Mucosa of stomach (tissue), 1 donor: ENCODE data around the gene SLC25A4.

Experiments used
- H3K27me3 ChIP-seq: one replicate; pipeline ENCODE4 v1.7.0; 2013; ENCODE audit warnings: mild to moderate bottlenecking, low read length; ENCODE audit not compliant: control insufficient read depth, insufficient read depth
- H3K36me3 ChIP-seq: one replicate; pipeline ENCODE4 v1.7.0; 2013; ENCODE audit warnings: low read length; ENCODE audit not compliant: control insufficient read depth, insufficient read depth
- H3K4me1 ChIP-seq: one replicate; pipeline ENCODE4 v1.7.0; 2013; ENCODE audit warnings: mild to moderate bottlenecking, low read length; ENCODE audit not compliant: control insufficient read depth, insufficient read depth
- H3K4me3 ChIP-seq: one replicate; pipeline ENCODE4 v1.7.0; 2013; ENCODE audit warnings: low read length
- H3K9ac ChIP-seq: one replicate; pipeline ENCODE4 v1.7.0; 2013; ENCODE audit warnings: mild to moderate bottlenecking, low read length, moderate library complexity
- H3K9me3 ChIP-seq: one replicate; pipeline ENCODE4 v1.7.0; 2013; ENCODE audit warnings: mild to moderate bottlenecking, low read length, moderate library complexity; ENCODE audit not compliant: control insufficient read depth
- donor health status: Pancreatic carcinoma.

The SLC25A4 gene

DNA sequence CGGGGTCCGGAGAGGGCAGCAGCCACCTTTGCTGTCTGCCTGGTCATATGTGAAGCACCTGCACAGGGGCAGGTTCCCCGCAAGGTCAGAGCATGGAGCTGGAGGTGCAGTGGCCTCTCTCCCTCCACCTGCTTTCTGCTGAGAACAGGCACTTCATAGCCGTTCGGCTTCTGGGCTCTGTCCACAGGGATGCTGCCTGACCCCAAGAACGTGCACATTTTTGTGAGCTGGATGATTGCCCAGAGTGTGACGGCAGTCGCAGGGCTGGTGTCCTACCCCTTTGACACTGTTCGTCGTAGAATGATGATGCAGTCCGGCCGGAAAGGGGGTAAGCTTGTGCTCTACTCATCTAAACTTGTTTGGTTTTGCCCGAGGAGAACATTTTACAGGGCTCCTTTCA, 2.5 kb downstream of the SLC25A4 start:
- Histone ChIP-seq H3K4me3 (no peak overlapping the region), H3K4me1 (peaks cover 11% of the 10 kb centered on the region), H3K9ac (no peak overlapping the region)

DNA sequence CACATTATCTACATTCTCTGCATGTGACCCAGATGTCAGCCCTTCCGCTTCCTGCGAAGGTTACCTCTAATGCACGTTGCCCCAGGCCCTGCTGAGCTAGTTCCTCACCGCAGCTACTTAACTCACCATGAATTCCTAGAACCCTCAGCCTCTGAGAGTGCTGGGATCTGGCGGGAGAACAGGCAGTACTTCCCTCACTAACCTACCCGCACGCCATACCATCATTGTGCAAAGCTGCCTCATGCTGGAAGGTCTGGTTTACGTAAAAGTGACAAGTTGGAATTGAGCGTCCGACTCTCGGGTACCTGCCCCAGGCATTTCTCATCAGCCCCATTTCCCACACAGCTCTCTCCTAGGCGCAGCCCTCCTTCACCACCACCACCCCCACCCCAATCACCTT, 6.3 kb downstream of the SLC25A4 start:
- no peaks in the 10 kb centered on the region for H3K27me3 ChIP-seq
- H3K9me3 ChIP-seq, result no peaks in the 10 kb centered on the region
- no peak overlapping the region for H3K9ac ChIP-seq
- H3K4me3 ChIP-seq, result no peak overlapping the region
- H3K4me1 ChIP-seq, result peaks cover 7% of the 10 kb centered on the region
- no peaks in the 10 kb centered on the region for H3K36me3 ChIP-seq

More for the DNA sequence above, 2.5 kb downstream of the SLC25A4 start:
- H3K36me3 ChIP-seq, result no peaks in the 10 kb centered on the region
- no peaks in the 10 kb centered on the region for H3K27me3 ChIP-seq
- no peaks in the 10 kb centered on the region for H3K9me3 ChIP-seq

DNA sequence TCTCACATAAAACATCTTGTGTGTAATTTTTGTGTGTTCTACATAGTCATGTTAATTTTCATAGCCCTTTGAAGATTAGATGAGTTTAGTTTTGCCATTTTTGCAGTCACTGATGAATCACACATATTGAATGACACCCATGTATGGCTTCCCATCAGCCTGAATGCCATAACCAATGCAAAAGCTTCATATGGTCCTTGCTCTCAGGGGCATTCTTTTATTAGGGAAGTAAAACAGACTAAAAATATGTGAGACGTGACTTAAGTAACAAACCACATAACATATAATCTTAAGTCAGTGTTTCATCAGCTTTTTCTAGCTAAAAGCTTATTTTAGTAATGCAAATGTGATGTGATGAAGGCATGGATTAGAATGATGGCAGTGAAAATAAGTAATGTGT, 8.2 kb downstream of the SLC25A4 start:
- Histone ChIP-seq H3K27me3 (no peaks in the 10 kb centered on the region), H3K4me3 (no peak overlapping the region), H3K4me1 (no peaks in the 10 kb centered on the region), H3K36me3 (no peaks in the 10 kb centered on the region), H3K9ac (no peak overlapping the region), H3K9me3 (no peaks in the 10 kb centered on the region)

DNA sequence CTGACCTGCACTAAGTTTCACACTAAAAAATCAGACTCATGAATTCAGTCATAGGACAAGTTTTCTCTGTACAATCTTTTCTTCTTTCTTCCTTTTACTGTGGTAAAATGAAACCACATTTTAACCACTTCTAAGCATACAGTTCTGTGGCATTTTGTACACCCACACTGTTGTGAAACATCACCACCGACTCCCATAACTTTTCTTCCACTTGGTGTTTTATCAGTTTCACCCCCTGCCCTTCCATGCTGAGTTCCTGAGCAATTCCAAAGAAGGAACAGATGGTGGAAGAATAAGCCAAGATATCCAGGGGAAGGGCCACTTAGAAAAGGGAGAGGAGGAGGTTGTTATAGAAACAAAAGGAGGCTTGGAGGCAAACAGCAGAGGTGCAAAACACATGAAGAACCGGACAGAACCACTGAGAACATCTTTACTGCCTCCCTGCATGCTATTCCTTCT, 22.6 kb downstream of the SLC25A4 start:
- H3K4me1 ChIP-seq, result no peaks in the 10 kb centered on the region

DNA sequence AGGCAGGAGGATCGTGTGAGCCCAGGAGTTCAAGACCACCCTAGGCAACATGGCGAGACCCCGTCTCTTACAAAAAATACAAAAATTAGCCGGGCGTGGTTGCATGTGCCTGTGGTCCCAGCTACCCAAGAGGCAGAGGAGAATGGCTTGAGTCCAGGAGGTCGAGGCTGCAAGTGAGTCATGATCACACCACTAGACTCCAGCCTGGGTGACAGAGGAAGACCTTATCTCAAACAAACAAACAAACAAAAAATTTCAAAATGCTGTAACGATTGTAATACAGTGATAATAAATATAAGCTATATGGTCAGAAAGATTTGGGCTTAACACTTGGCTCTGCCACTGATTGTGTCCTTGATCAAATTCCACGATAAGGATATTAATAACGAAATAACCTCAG, 24.2 kb downstream of the SLC25A4 start:
- no peaks in the 10 kb centered on the region for H3K27me3 ChIP-seq
- no peaks in the 10 kb centered on the region for H3K4me1 ChIP-seq
- no peaks in the 10 kb centered on the region for H3K36me3 ChIP-seq
- no peak overlapping the region for H3K9ac ChIP-seq
- H3K9me3 ChIP-seq, result no peaks in the 10 kb centered on the region
- H3K4me3 ChIP-seq, result no peak overlapping the region

More for the DNA sequence above, 22.6 kb downstream of the SLC25A4 start:
- Histone ChIP-seq H3K9me3 (no peaks in the 10 kb centered on the region), H3K36me3 (no peaks in the 10 kb centered on the region), H3K9ac (no peak overlapping the region), H3K4me3 (no peak overlapping the region), H3K27me3 (no peaks in the 10 kb centered on the region)

DNA sequence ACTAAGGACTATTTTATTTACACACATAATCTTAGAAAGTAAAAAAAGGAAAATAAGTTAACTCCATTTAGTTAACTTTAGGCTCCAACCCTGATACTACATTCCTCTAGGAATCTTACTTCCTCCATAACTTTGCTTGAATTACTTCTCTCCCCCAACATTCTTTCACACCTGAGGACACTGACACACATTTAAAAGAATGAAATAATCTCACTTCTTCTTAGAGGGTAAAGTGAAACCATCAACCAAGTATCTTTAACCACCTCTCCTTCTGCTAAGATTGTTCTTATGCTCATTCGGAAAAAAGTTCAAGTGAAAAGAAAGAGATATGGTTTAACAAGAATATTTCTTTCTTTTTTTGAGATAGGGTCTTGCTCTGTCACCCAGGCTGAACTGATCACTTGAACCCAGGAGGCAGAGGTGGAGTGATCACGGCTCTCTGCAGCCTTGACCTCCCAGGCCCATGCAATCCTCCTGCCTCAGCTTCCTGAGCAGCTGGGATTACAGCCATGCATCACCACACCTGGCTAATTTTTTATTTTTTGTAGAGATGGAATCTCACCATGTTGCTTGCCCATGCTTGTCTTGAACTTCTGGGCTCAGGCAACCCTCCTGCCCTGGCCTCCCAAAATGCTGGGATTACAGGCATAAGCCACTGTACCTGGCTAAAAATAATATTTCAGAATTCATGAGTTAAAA, 28.5 kb downstream of the SLC25A4 start:
- H3K36me3 ChIP-seq, result no peaks in the 10 kb centered on the region
- no peaks in the 10 kb centered on the region for H3K27me3 ChIP-seq
- no peak overlapping the region for H3K4me3 ChIP-seq
- no peak overlapping the region for H3K9ac ChIP-seq
- no peaks in the 10 kb centered on the region for H3K9me3 ChIP-seq
- H3K4me1 ChIP-seq, result no peaks in the 10 kb centered on the region

DNA sequence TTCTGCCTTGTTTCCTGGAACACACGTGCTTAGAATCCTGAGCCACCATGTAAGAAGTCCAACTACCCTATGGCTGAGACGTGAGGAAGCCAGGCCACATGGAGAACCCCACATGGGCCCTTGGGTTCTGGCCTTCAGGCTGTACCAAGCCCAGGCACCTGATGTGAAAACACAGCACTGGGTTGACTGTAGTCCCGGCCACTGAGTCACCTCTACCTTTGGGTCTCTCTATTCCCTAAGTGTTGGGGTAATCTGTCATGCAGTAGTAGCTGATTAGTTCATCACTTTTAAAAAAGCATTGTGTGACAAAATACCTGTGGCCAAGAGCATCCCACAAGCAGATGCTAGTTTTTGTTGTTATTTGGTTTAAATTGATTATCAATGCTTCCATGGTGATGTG, 36.4 kb downstream of the SLC25A4 start:
- Histone ChIP-seq H3K9me3 (no peaks in the 10 kb centered on the region), H3K4me1 (no peaks in the 10 kb centered on the region), H3K4me3 (no peak overlapping the region), H3K27me3 (no peaks in the 10 kb centered on the region), H3K36me3 (no peaks in the 10 kb centered on the region), H3K9ac (no peak overlapping the region)

DNA sequence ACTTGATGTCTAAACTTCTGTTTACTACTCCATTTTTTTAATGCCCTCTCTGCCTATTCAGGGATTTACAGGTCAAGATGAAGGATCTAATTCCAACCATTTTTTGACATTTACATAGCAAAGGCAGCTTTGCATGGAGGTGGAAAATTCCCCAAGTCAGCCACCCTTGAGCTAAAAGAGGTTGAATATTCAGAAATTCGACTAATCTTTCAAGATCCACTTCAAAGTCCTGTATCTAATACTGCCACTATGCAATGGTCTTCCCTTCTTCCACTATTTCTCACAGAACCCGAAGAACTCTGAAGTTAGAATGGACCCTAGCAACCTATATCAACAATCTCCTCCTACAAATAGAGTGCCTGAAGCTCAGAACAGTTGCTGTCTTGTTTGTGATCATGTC, 39.2 kb downstream of the SLC25A4 start:
- no peak overlapping the region for H3K9ac ChIP-seq
- H3K27me3 ChIP-seq, result no peaks in the 10 kb centered on the region
- no peaks in the 10 kb centered on the region for H3K36me3 ChIP-seq
- no peaks in the 10 kb centered on the region for H3K4me1 ChIP-seq
- no peak overlapping the region for H3K4me3 ChIP-seq
- H3K9me3 ChIP-seq, result no peaks in the 10 kb centered on the region

DNA sequence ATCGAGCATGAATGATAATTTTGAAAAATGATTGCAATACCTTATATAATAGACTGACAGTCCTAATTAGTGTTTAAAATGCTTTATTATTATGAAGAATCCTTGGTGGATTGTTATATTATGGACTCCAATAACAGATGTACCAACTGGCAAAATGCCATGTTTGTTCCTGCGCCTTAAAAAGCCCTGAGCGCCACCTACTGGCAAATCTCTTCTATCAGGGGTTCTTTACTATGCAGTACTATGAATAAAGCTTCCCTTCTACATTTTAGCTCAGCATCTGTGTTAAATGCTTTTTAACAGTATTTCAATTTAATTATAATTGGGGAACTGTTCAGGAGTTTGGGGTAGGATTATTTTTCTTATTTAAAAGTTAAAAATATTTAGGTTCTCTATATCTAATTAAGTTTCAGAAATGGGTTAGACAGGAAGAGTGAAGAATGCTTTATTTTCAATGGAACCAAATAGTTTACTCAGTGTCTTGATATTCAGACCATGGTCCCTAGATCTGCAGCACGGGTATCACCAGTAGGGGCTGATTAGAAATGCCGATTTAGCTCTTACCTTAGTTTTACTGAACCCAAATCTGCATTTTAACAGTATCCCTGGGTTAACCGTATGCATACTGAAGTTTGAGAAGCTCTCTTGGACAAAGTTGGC, 40.7 kb downstream of the SLC25A4 start:
- Histone ChIP-seq H3K4me1 (no peaks in the 10 kb centered on the region), H3K4me3 (no peak overlapping the region), H3K36me3 (no peaks in the 10 kb centered on the region), H3K27me3 (no peaks in the 10 kb centered on the region), H3K9me3 (no peaks in the 10 kb centered on the region), H3K9ac (no peak overlapping the region)

DNA sequence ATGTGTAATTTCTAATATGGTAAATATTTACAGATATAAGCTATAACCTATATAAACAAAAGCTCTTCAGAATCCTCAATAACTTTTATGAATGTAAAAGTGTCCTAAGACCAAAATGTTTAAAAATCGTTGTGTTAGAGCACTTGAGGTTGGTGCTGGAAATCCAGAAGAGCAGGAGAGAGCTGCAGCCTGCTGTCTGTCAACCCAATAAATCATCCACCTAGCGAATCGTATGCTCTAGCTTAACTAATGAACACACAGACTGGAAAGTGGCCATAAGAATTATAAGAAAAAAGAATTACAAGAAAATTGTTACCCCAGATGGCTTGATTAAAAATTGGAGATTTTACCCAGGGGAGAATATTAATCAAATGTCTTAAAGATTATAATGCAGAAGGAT, 43.7 kb downstream of the SLC25A4 start:
- Histone ChIP-seq H3K4me3 (no peak overlapping the region), H3K9me3 (no peaks in the 10 kb centered on the region), H3K9ac (no peak overlapping the region)

DNA sequence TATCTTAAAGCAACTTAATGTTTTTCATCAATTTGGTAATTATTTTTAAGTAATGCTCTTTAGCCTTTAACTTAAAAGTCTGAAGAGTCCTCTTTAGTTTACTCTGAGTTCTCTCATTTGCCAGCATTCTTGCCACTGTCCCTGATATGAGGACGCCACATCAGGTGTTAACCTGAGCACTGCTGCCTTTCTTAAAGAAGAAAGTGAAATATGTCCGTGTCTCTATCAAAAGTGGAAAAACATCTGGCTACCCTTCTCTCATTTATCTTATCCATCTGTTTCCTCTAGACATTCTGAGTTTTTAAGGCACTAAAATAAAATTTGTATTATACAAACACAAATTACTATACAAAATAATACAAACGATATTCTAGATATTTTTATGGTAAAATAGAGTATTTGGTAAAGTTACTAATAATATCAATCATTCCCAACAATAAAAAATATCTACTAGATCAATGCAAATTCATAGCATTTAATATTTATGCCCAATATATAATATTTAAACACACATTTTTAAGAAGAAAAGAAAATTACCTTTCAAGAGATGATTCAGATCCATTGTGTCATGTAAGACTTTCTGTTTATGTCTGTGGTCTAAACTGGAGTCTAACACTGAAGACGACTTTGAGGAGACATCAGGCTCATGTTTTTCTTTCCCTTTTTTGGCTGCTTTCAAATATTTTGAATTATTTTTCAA, 46.7 kb downstream of the SLC25A4 start:
- H3K27me3 ChIP-seq, result no peaks in the 10 kb centered on the region
- no peaks in the 10 kb centered on the region for H3K9me3 ChIP-seq
- H3K4me3 ChIP-seq, result no peak overlapping the region
- H3K36me3 ChIP-seq, result no peaks in the 10 kb centered on the region
- H3K4me1 ChIP-seq, result no peaks in the 10 kb centered on the region
- no peak overlapping the region for H3K9ac ChIP-seq

More for the DNA sequence above, 43.7 kb downstream of the SLC25A4 start:
- H3K4me1 ChIP-seq, result no peaks in the 10 kb centered on the region
- no peaks in the 10 kb centered on the region for H3K27me3 ChIP-seq
- H3K36me3 ChIP-seq, result no peaks in the 10 kb centered on the region

DNA sequence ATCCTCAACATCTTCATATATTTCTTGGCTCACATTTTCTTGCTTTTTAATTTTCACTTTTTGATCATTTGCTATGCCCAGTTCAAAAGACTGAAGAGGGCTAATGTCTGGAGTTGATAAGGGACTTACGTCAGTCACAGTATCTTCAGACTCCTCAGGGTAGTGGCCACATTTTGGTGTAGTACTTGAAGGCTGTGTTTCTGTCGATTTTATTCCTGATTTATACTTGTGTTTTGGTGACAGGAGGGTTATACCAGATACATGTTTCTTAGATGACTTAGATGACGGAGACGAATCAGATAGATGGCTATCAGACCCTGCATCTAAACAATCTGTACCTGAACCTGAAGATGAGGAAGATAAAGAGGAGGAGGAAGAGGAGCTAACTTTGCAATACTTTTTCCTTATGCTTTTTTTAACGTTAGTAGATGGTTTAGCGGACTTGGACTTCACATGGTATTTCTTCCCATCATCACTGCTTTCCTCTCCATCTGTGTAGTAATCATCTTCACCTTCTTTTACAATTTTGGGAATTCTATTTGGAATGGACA, 47.3 kb downstream of the SLC25A4 start:
- Histone ChIP-seq H3K4me3 (no peak overlapping the region), H3K36me3 (no peaks in the 10 kb centered on the region), H3K9me3 (no peaks in the 10 kb centered on the region), H3K27me3 (no peaks in the 10 kb centered on the region), H3K9ac (no peak overlapping the region), H3K4me1 (no peaks in the 10 kb centered on the region)
